Loucy (cell line): ENCODE measurements around the gene PGM2.

Experiments used
- H2AFZ ChIP-seq: fragments of 200-600 bp; sonication (generic); 2 replicates; pipeline ENCODE4 v1.6.0; 2016; ENCODE audit warnings: antibody characterized with exemption, mild to moderate bottlenecking, low read length, moderate library complexity
- H3F3A ChIP-seq: fragments of 200-600 bp; 2 replicates; pipeline ENCODE4 v1.6.0; 2016; ENCODE audit warnings: antibody characterized with exemption, low read depth, mild to moderate bottlenecking
- H3K27me3 ChIP-seq: fragments of 200-600 bp; sonication (generic); 2 replicates; pipeline ENCODE4 v1.6.1; 2014; ENCODE audit warnings: low read length, mild to moderate bottlenecking; ENCODE audit not compliant: insufficient read depth, poor library complexity, severe bottlenecking
- H3K36me3 ChIP-seq: fragments of 200-600 bp; sonication (generic); 2 replicates; pipeline ENCODE4 v1.6.1; 2016; ENCODE audit warnings: low read length; ENCODE audit not compliant: insufficient read depth
- H3K4me1 ChIP-seq: fragments of 200-600 bp; sonication (generic); 2 replicates; pipeline ENCODE4 v1.5.1; 2014; ENCODE audit warnings: low read length, mild to moderate bottlenecking; ENCODE audit not compliant: insufficient read depth, poor library complexity, severe bottlenecking
- H3K4me2 ChIP-seq: fragments of 200-600 bp; sonication (generic); 2 replicates; pipeline ENCODE4 v1.6.0; 2014; ENCODE audit warnings: antibody characterized with exemption, low read length, low read depth, mild to moderate bottlenecking; ENCODE audit not compliant: poor library complexity, severe bottlenecking
- H3K4me3 ChIP-seq: fragments of 200-600 bp; sonication (generic); 2 replicates; pipeline ENCODE4 v1.5.1; 2014; ENCODE audit warnings: low read length, mild to moderate bottlenecking, mixed read lengths; ENCODE audit not compliant: poor library complexity, severe bottlenecking
- H3K79me2 ChIP-seq: fragments of 200-600 bp; sonication (generic); 2 replicates; pipeline ENCODE4 v1.6.1; 2014; ENCODE audit warnings: low read length; ENCODE audit not compliant: insufficient read depth
- H3K9ac ChIP-seq: fragments of 200-600 bp; sonication (generic); 2 replicates; pipeline ENCODE4 v1.6.0; 2014; ENCODE audit warnings: mild to moderate bottlenecking, low read depth, low read length, moderate library complexity; ENCODE audit not compliant: poor library complexity, severe bottlenecking
- H3K9me2 ChIP-seq: fragments of 200-600 bp; sonication (generic); replicated peaks from 2 replicates; pipeline ENCODE4 v1.6.1; 2016; ENCODE audit warnings: low read depth, low read length, mixed read lengths
- H3K9me3 ChIP-seq: fragments of 200-600 bp; sonication (generic); 2 replicates; pipeline ENCODE4 v1.6.1; 2014; ENCODE audit warnings: mild to moderate bottlenecking, antibody characterized with exemption, low read length, low read depth; ENCODE audit not compliant: insufficient read depth
- H4K20me1 ChIP-seq: fragments of 200-600 bp; sonication (generic); 2 replicates; pipeline ENCODE4 v1.6.0; 2014; ENCODE audit warnings: antibody characterized with exemption, low read length, mild to moderate bottlenecking; ENCODE audit not compliant: insufficient read depth, poor library complexity, severe bottlenecking
- CTCF ChIP-seq: fragments of 200-600 bp; sonication (generic); conservative IDR thresholded peaks from 2 replicates; pipeline ENCODE4 v1.5.1; 2014; ENCODE audit warnings: mild to moderate bottlenecking, antibody characterized with exemption, low read length
- EZH2phosphoT487 ChIP-seq: fragments of 200-600 bp; IDR thresholded peaks from 2 replicates; pipeline ENCODE4 v1.6.1; 2018; ENCODE audit warnings: antibody characterized with exemption, mild to moderate bottlenecking, moderate library complexity, borderline replicate concordance

The PGM2 gene

GRCh38 chr4:37858112-37858511 lies 31.6 kb downstream of the PGM2 start:
- H3K4me2 ChIP-seq = no peak overlapping the region

GRCh38 chr4:37858872-37859271 lies 32.4 kb downstream of the PGM2 start:
- TF ChIP-seq CTCF (no peak), EZH2phosphoT487 (no peak)
- no peaks in the 10 kb centered on the region for H3F3A ChIP-seq
- no peaks in the 10 kb centered on the region for H3K79me2 ChIP-seq
- no peak overlapping the region for H3K9ac ChIP-seq
- H3K9me3 ChIP-seq = no peaks in the 10 kb centered on the region
- H3K27me3 ChIP-seq = no peaks in the 10 kb centered on the region
- no peak overlapping the region for H2AFZ ChIP-seq
- H4K20me1 ChIP-seq = no peaks in the 10 kb centered on the region
- H3K36me3 ChIP-seq = peaks cover 64% of the 10 kb centered on the region
- no peaks in the 10 kb centered on the region for H3K9me2 ChIP-seq
- H3K4me1 ChIP-seq = no peaks in the 10 kb centered on the region
- H3K4me2 ChIP-seq = no peak overlapping the region
- no peak overlapping the region for H3K4me3 ChIP-seq

More at GRCh38 chr4:37858112-37858511, 31.6 kb downstream of the PGM2 start:
- no peaks in the 10 kb centered on the region for H3F3A ChIP-seq
- H3K9me3 ChIP-seq = no peaks in the 10 kb centered on the region
- no peak overlapping the region for H3K4me3 ChIP-seq
- H3K9ac ChIP-seq = no peak overlapping the region
- H4K20me1 ChIP-seq = no peaks in the 10 kb centered on the region
- no peaks in the 10 kb centered on the region for H3K4me1 ChIP-seq
- peaks cover 62% of the 10 kb centered on the region for H3K36me3 ChIP-seq
- no peak for TF ChIP-seq CTCF
- TF ChIP-seq EZH2phosphoT487 = no peak
- no peaks in the 10 kb centered on the region for H3K9me2 ChIP-seq
- no peaks in the 10 kb centered on the region for H3K27me3 ChIP-seq
- H3K79me2 ChIP-seq = no peaks in the 10 kb centered on the region
- no peak overlapping the region for H2AFZ ChIP-seq

- Histone ChIP-seq H3K4me2 (no peak overlapping the region), H4K20me1 (no peaks in the 10 kb centered on the region), H3K4me3 (no peak overlapping the region), H3F3A (no peaks in the 10 kb centered on the region), H2AFZ (no peak overlapping the region), H3K9me2 (no peaks in the 10 kb centered on the region), H3K79me2 (no peaks in the 10 kb centered on the region), H3K4me1 (peaks cover 4% of the 10 kb centered on the region), H3K9me3 (no peaks in the 10 kb centered on the region), H3K27me3 (no peaks in the 10 kb centered on the region), H3K36me3 (peaks cover 58% of the 10 kb centered on the region), H3K9ac (no peak overlapping the region)
- TF ChIP-seq CTCF = no peak
- TF ChIP-seq EZH2phosphoT487 = no peak
Measured at GRCh38 chr4:37860266-37860665, 33.8 kb downstream of the PGM2 start.
